Measurements from ENCODE around the gene TEN1. TPM values are rescaled to one million over a fixed set of nuclear protein-coding genes. Genes with fewer than 3 reads are reported as not detected.

TEN1 gene
- total and polyA plus RNA-seq, 2 of the 13 experiments (the other 11 are each of a cell fraction or from before 2014, with no cell fraction given), result 18.0 to 21.3 TPM

DNA sequence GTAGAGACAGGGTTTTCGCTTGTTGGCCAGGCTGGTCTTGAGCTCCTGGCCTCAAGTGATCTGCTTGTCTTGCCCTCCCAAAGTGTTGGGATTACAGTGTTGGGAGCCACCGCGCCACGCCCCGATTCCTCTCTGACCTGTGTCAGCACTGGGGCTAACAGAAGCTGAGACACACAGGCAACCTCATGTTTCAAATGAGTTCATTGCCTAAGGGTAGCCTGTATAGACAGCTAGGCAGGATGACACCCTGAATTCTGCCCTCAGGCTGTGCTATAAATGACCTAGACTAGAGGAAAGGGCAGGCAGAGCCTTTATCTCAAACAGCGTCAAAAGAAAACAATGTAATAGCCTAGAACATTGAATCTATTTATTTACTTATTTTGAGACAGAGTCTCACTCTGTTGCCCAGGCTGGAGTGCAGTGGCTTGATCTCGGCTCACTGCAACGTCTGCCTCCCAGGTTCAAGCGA is 19.3 kb downstream of the TEN1 start (continued):
- no peak for TF ChIP-seq TBL1XR1 (IDR thresholded peaks at IDR 0.05; ENCODE audit: borderline replicate concordance, low read length, partially characterized antibody)
- no peak for TF ChIP-seq ATM (IDR thresholded peaks at IDR 0.05; ENCODE audit: borderline replicate concordance)
- TF ChIP-seq, protein P1, sequence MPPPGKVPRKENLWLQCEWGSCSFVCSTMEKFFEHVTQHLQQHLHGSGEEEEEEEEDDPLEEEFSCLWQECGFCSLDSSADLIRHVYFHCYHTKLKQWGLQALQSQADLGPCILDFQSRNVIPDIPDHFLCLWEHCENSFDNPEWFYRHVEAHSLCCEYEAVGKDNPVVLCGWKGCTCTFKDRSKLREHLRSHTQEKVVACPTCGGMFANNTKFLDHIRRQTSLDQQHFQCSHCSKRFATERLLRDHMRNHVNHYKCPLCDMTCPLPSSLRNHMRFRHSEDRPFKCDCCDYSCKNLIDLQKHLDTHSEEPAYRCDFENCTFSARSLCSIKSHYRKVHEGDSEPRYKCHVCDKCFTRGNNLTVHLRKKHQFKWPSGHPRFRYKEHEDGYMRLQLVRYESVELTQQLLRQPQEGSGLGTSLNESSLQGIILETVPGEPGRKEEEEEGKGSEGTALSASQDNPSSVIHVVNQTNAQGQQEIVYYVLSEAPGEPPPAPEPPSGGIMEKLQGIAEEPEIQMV (CRISPR knock-in tag; IDR thresholded peaks at IDR 0.05; ENCODE audit: low read depth), result no peak
- TF ChIP-seq ZNF460 (CRISPR knock-in tag; IDR thresholded peaks at IDR 0.05; ENCODE audit: borderline replicate concordance), result no peak
- TF ChIP-seq NCOR1 (IDR thresholded peaks at IDR 0.05; ENCODE audit: borderline replicate concordance, low read length), result no peak; the same call in 1 of the 2 replicates
- no peak for TF ChIP-seq SALL2 (CRISPR knock-in tag; IDR thresholded peaks at IDR 0.05)
- TF ChIP-seq, protein P2, sequence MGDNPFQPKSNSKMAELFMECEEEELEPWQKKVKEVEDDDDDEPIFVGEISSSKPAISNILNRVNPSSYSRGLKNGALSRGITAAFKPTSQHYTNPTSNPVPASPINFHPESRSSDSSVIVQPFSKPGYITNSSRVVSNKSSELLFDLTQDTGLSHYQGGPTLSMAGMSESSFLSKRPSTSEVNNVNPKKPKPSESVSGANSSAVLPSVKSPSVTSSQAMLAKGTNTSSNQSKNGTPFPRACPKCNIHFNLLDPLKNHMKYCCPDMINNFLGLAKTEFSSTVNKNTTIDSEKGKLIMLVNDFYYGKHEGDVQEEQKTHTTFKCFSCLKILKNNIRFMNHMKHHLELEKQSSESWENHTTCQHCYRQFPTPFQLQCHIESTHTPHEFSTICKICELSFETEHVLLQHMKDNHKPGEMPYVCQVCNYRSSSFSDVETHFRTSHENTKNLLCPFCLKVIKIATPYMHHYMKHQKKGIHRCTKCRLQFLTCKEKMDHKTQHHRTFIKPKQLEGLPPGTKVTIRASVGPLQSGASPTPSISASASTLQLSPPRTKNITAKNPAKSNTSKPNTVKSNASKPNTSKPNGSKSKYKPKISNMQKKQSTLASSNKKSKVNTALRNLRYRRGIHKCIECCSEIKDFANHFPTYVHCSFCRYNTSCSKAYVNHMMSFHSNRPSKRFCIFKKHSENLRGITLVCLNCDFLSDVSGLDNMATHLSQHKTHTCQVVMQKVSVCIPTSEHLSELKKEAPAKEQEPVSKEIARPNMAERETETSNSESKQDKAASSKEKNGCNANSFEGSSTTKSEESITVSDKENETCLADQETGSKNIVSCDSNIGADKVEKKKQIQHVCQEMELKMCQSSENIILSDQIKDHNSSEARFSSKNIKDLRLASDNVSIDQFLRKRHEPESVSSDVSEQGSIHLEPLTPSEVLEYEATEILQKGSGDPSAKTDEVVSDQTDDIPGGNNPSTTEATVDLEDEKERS (CRISPR knock-in tag; IDR thresholded peaks at IDR 0.05), result no peak
- 0 out of 2 replicates have a peak, but pooled peaks have one; percentile 16 for TF ChIP-seq PHF21A (CRISPR knock-in tag; IDR thresholded peaks at IDR 0.05)
- TF ChIP-seq, protein P3, sequence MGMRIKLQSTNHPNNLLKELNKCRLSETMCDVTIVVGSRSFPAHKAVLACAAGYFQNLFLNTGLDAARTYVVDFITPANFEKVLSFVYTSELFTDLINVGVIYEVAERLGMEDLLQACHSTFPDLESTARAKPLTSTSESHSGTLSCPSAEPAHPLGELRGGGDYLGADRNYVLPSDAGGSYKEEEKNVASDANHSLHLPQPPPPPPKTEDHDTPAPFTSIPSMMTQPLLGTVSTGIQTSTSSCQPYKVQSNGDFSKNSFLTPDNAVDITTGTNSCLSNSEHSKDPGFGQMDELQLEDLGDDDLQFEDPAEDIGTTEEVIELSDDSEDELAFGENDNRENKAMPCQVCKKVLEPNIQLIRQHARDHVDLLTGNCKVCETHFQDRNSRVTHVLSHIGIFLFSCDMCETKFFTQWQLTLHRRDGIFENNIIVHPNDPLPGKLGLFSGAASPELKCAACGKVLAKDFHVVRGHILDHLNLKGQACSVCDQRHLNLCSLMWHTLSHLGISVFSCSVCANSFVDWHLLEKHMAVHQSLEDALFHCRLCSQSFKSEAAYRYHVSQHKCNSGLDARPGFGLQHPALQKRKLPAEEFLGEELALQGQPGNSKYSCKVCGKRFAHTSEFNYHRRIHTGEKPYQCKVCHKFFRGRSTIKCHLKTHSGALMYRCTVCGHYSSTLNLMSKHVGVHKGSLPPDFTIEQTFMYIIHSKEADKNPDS (CRISPR knock-in tag; IDR thresholded peaks at IDR 0.05), result no peak
- TF ChIP-seq, protein P4, sequence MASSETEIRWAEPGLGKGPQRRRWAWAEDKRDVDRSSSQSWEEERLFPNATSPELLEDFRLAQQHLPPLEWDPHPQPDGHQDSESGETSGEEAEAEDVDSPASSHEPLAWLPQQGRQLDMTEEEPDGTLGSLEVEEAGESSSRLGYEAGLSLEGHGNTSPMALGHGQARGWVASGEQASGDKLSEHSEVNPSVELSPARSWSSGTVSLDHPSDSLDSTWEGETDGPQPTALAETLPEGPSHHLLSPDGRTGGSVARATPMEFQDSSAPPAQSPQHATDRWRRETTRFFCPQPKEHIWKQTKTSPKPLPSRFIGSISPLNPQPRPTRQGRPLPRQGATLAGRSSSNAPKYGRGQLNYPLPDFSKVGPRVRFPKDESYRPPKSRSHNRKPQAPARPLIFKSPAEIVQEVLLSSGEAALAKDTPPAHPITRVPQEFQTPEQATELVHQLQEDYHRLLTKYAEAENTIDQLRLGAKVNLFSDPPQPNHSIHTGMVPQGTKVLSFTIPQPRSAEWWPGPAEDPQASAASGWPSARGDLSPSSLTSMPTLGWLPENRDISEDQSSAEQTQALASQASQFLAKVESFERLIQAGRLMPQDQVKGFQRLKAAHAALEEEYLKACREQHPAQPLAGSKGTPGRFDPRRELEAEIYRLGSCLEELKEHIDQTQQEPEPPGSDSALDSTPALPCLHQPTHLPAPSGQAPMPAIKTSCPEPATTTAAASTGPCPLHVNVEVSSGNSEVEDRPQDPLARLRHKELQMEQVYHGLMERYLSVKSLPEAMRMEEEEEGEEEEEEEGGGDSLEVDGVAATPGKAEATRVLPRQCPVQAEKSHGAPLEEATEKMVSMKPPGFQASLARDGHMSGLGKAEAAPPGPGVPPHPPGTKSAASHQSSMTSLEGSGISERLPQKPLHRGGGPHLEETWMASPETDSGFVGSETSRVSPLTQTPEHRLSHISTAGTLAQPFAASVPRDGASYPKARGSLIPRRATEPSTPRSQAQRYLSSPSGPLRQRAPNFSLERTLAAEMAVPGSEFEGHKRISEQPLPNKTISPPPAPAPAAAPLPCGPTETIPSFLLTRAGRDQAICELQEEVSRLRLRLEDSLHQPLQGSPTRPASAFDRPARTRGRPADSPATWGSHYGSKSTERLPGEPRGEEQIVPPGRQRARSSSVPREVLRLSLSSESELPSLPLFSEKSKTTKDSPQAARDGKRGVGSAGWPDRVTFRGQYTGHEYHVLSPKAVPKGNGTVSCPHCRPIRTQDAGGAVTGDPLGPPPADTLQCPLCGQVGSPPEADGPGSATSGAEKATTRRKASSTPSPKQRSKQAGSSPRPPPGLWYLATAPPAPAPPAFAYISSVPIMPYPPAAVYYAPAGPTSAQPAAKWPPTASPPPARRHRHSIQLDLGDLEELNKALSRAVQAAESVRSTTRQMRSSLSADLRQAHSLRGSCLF (CRISPR knock-in tag; IDR thresholded peaks at IDR 0.05; ENCODE audit: borderline replicate concordance), result peak; percentile 29; the same call in 1 of the 2 replicates
- TF ChIP-seq, protein P5, sequence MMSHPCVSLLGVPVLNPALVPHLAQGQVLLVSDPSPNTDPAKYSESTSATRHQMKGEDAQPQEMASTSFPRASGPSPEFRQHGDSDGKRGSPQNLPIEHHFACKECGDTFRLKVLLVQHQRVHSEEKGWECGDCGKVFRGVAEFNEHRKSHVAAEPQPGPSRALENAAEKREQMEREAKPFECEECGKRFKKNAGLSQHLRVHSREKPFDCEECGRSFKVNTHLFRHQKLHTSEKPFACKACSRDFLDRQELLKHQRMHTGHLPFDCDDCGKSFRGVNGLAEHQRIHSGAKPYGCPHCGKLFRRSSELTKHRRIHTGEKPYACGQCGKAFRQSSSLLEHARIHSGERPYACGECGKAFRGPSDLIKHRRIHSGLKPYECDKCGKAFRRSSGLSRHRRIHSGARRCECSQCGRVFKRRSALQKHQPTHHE (CRISPR knock-in tag; IDR thresholded peaks at IDR 0.05; ENCODE audit: borderline replicate concordance), result no peak
- TF ChIP-seq, protein P6, sequence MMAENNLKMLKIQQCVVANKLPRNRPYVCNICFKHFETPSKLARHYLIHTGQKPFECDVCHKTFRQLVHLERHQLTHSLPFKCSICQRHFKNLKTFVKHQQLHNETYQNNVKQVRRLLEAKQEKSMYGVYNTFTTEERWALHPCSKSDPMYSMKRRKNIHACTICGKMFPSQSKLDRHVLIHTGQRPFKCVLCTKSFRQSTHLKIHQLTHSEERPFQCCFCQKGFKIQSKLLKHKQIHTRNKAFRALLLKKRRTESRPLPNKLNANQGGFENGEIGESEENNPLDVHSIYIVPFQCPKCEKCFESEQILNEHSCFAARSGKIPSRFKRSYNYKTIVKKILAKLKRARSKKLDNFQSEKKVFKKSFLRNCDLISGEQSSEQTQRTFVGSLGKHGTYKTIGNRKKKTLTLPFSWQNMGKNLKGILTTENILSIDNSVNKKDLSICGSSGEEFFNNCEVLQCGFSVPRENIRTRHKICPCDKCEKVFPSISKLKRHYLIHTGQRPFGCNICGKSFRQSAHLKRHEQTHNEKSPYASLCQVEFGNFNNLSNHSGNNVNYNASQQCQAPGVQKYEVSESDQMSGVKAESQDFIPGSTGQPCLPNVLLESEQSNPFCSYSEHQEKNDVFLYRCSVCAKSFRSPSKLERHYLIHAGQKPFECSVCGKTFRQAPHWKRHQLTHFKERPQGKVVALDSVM (CRISPR knock-in tag; IDR thresholded peaks at IDR 0.05), result peak; percentile 70
- no peak for TF ChIP-seq GATAD2A (CRISPR knock-in tag; IDR thresholded peaks at IDR 0.05)

Data from HepG2 (cell line).